ENCODE measurements around the gene GTF2B. TPM values are rescaled to one million over a fixed set of nuclear protein-coding genes. Genes with fewer than 3 reads are reported as not detected.

The GTF2B gene
- total RNA-seq, 6 donors from 2014 or later: 6.3 to 37.3 (median 24.4) TPM

DNA sequence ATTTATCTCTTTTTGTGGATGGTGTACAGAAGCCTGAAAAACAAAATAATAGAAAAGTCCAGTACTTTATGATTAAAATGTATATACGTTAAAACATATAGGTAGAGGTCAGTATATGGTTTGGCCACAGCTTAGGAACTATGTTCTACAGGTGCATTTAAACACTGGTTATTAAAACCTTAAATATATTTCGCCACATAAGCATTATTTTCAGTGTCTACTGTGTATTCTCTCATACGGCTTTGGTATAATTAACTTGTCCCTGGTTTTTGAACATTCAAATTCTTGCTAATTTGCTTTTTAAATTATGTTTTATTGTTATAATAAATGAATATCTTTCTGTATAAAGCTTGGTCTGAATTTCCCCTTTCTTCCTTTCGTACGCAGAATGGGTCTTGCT is 87.9 kb downstream of the GTF2B start:
- WGBS, 2 donors: 96 to 98% methylated on average over 5 of the region's 5 CpGs
- Histone ChIP-seq H3K4me3 (no peak overlapping the region), H3K36me3 (peaks cover 2 to 58% (median 28%) of the 10 kb centered on the region in 4 donors), H3K27me3 (no peaks in the 10 kb centered on the region), H3K9me3 (no peaks in the 10 kb centered on the region), H3K4me1 (no peaks in the 10 kb centered on the region), H3K27ac (no peak overlapping the region)
- ATAC-seq (ENCODE audit: low FRiP score in 2 of 2) (no peak), DNase-seq (no peak)
- no peak for TF ChIP-seq EP300 (IDR thresholded peaks at IDR 0.05)
- TF ChIP-seq, protein P1, sequence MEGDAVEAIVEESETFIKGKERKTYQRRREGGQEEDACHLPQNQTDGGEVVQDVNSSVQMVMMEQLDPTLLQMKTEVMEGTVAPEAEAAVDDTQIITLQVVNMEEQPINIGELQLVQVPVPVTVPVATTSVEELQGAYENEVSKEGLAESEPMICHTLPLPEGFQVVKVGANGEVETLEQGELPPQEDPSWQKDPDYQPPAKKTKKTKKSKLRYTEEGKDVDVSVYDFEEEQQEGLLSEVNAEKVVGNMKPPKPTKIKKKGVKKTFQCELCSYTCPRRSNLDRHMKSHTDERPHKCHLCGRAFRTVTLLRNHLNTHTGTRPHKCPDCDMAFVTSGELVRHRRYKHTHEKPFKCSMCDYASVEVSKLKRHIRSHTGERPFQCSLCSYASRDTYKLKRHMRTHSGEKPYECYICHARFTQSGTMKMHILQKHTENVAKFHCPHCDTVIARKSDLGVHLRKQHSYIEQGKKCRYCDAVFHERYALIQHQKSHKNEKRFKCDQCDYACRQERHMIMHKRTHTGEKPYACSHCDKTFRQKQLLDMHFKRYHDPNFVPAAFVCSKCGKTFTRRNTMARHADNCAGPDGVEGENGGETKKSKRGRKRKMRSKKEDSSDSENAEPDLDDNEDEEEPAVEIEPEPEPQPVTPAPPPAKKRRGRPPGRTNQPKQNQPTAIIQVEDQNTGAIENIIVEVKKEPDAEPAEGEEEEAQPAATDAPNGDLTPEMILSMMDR (IDR thresholded peaks at IDR 0.05): no peak
- TF ChIP-seq POLR2AphosphoS5 (IDR thresholded peaks at IDR 0.05): no peak
- no peak for TF ChIP-seq POLR2A (IDR thresholded peaks at IDR 0.05)

DNA sequence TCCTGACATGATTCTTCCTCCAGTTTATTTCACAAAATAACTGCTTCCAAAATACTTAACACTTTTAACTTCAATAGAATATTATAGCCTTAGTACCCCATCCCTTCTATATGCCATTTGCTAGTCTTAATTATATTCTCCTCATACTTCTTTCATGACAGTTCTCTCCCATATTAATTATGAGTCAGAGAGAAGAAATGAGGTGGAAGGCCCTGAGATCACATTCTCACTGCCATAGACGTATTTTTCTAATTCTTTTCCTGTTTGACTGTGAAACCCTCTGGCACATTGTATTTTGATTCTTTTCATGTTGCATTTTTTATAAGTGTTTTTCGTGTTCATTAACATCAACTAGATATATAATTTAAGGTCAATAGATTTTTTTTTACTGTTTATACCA is 88.4 kb downstream of the GTF2B start:
- WGBS, 2 donors: 87 to 90% methylated on average over 2 of the region's 2 CpGs
- peaks cover 2 to 53% (median 25%) of the 10 kb centered on the region in 4 donors for H3K36me3 ChIP-seq
- ATAC-seq (ENCODE audit: low FRiP score in 2 of 2) (no peak), DNase-seq (no peak)
- no peaks in the 10 kb centered on the region for H3K9me3 ChIP-seq
- no peaks in the 10 kb centered on the region for H3K4me1 ChIP-seq
- TF ChIP-seq POLR2AphosphoS5 (IDR thresholded peaks at IDR 0.05) (no peak), EP300 (IDR thresholded peaks at IDR 0.05) (no peak), POLR2A (IDR thresholded peaks at IDR 0.05) (no peak)
- TF ChIP-seq, protein P1 (IDR thresholded peaks at IDR 0.05): no peak
- no peak overlapping the region for H3K4me3 ChIP-seq
- H3K27ac ChIP-seq: no peak overlapping the region
- H3K27me3 ChIP-seq: no peaks in the 10 kb centered on the region

Small RNAs within 50 kb of the gene (small RNA-seq; reads per million reads assigned to genes)
- 0 reads per million in 4 donors for gene RNU6-125P

Other genes with a start within 250 kb of the GTF2B start
- gene PKN2, start 207.3 kb downstream of the GTF2B start, total RNA-seq: 100 to 1,000 TPM in 1 of 6 donors, 10 to 100 TPM in 5; 33.0 to 108 (median 37.6) TPM
- 10 to 100 TPM in 5 of 6 donors, 1 to 10 TPM in 1; 6.5 to 31.9 (median 18.8) TPM for gene KYAT3, start 101.1 kb upstream of the GTF2B start, total RNA-seq
- gene RBMXL1, start 101.1 kb upstream of the GTF2B start, total RNA-seq: 10 to 100 TPM in 5 of 6 donors, 1 to 10 TPM in 1; 3.0 to 20.7 (median 14.5) TPM
- 10 to 100 TPM; 17.9 to 47.1 (median 28.0) TPM for gene GBP3, start 131.3 kb upstream of the GTF2B start, total RNA-seq
- gene GBP1, start 173.6 kb upstream of the GTF2B start, total RNA-seq: 100 to 1,000 TPM in 1 of 6 donors, 10 to 100 TPM in 5; 19.4 to 104 (median 53.1) TPM
- 100 to 1,000 TPM in 1 of 6 donors, 10 to 100 TPM in 5; 41.0 to 124 (median 54.9) TPM for gene GBP2, start 234.5 kb upstream of the GTF2B start, total RNA-seq